B cell (primary cell): ENCODE data around the gene CYB561D1. TPM values are rescaled to one million over a fixed set of nuclear protein-coding genes. Genes with fewer than 3 reads are reported as not detected.

Experiments used
- ATAC-seq: fragments of 200-7000 bp; cut with Tn5 transposase; one replicate; pipeline ENCODE4 v1.10.0; 2021; ENCODE audit warnings: low read depth, mild to moderate bottlenecking, moderate number of reproducible peaks, moderate library complexity
- CTCF ChIA-PET: fragments of 350-600 bp; sonication (Branson Sonifier 250); formaldehyde crosslinking; loops from one replicate; lab custom pipeline; 2021; ENCODE audit warnings: antibody characterized with exemption, inconsistent platforms; lab: Charles Lee
- POLR2A ChIA-PET: fragments of 350-600 bp; sonication (Branson Sonifier 250); formaldehyde crosslinking; loops from one replicate; lab custom pipeline; 2021; ENCODE audit warnings: antibody characterized with exemption; lab: Charles Lee
- DNase-seq: peaks from one replicate; pipeline ENCODE4 v3.0.0; 2013
- H2AFZ ChIP-seq: 2 replicates; pipeline ENCODE4 v1.6.1; 2012; ENCODE audit warnings: mild to moderate bottlenecking, low read depth, low read length; ENCODE audit not compliant: insufficient read depth, poor library complexity, severe bottlenecking
- H3K27ac ChIP-seq, 2 donors: 1 replicate in 1 of 2; 2 replicates in 1 of 2; pipeline ENCODE4 v1.5.1; 2012 to 2013; ENCODE audit warnings: low read length in 2 of 2, mild to moderate bottlenecking in 2 of 2, moderate library complexity in 1 of 2
- H3K27me3 ChIP-seq, 4 experiments: fragments of 200-600 bp in 1 of 4; sonication (generic) in 1 of 4; replicated peaks in 1 of 4; 1 replicate in 2 of 4; 2 replicates in 2 of 4; pipeline versions ENCODE4 v1.6.1 to v1.7.0; 2013 to 2016; ENCODE audit warnings: low read length in 3 of 4, mild to moderate bottlenecking in 2 of 4, mixed read lengths in 1 of 4, moderate library complexity in 1 of 4; ENCODE audit not compliant: insufficient read depth in 4 of 4, control insufficient read depth in 3 of 4; ENCODE audit errors: control extremely low read depth in 1 of 4
- H3K36me3 ChIP-seq, 2 experiments: replicated peaks in 1 of 2; 1 replicate in 1 of 2; 2 replicates in 1 of 2; pipeline versions ENCODE4 v1.6.1 to v1.7.1; 2013; ENCODE audit warnings: low read length in 1 of 2; ENCODE audit not compliant: insufficient read depth in 2 of 2, control insufficient read depth in 1 of 2; ENCODE audit errors: control extremely low read depth in 1 of 2, extremely low read depth in 1 of 2
- H3K4me1 ChIP-seq, 2 donors: fragments of 200-600 bp in 1 of 2; sonication (generic) in 1 of 2; 1 replicate in 1 of 2; 2 replicates in 1 of 2; pipeline versions ENCODE4 v1.5.1 to v1.6.1; 2013 to 2017; ENCODE audit warnings: low read length in 2 of 2; ENCODE audit not compliant: control insufficient read depth in 2 of 2, insufficient read depth in 2 of 2
- H3K4me2 ChIP-seq: replicated peaks from 2 replicates; pipeline ENCODE3; 2012; ENCODE audit warnings: mild to moderate bottlenecking, low read depth, low read length; ENCODE audit not compliant: poor library complexity, severe bottlenecking
- H3K4me3 ChIP-seq, 5 experiments: fragments of 200-600 bp in 1 of 5; sonication (generic) in 1 of 5; 1 replicate in 3 of 5; 2 replicates in 2 of 5; pipeline versions ENCODE4 v1.5.1 to v1.7.0; 2011 to 2016; ENCODE audit warnings: low read length in 4 of 5, mild to moderate bottlenecking in 4 of 5, low read depth in 2 of 5, control low read depth in 1 of 5, moderate library complexity in 1 of 5; ENCODE audit not compliant: insufficient read depth in 1 of 5; ENCODE audit errors: control extremely low read depth in 1 of 5, extremely low read depth in 1 of 5
- H3K79me2 ChIP-seq: fragments of 200-600 bp; sonication (generic); one replicate; pipeline ENCODE4 v1.6.0; 2016; ENCODE audit warnings: low read length; ENCODE audit not compliant: control insufficient read depth, insufficient read depth
- H3K9ac ChIP-seq: fragments of 200-600 bp; sonication (generic); 2 replicates; pipeline ENCODE4 v1.6.1; 2017; ENCODE audit warnings: mild to moderate bottlenecking, low read length, moderate library complexity
- H3K9me3 ChIP-seq, 3 donors: one replicate each; pipeline versions ENCODE4 v1.6.1 to v1.7.1; 2013; ENCODE audit warnings: low read length in 2 of 3; ENCODE audit not compliant: control insufficient read depth in 2 of 3, insufficient read depth in 1 of 3; ENCODE audit errors: control extremely low read depth in 1 of 3
- H4K20me1 ChIP-seq: 2 replicates; pipeline ENCODE4 v1.6.0; 2012; ENCODE audit warnings: mild to moderate bottlenecking, low read length; ENCODE audit not compliant: insufficient read depth, control insufficient read depth, poor library complexity, severe bottlenecking
- H3K27ac Mint-ChIP-seq: one replicate; pipeline ENCODE4 v1.8.0; 2021; ENCODE audit warnings: mixed read lengths
- H3K27me3 Mint-ChIP-seq: one replicate; pipeline ENCODE4 v1.8.0; 2021; ENCODE audit warnings: mixed read lengths
- H3K4me1 Mint-ChIP-seq: one replicate; pipeline ENCODE4 v1.8.0; 2021; ENCODE audit warnings: mixed read lengths
- H3K4me3 Mint-ChIP-seq: one replicate; pipeline ENCODE4 v1.8.0; 2021; ENCODE audit warnings: mixed read lengths
- H3K9me3 Mint-ChIP-seq: one replicate; pipeline ENCODE4 v1.8.0; 2022; ENCODE audit warnings: mixed read lengths; ENCODE audit not compliant: insufficient read depth
- EZH2 ChIP-seq: IDR thresholded peaks from 2 replicates; pipeline ENCODE4 v1.6.1; 2012; ENCODE audit warnings: borderline replicate concordance, low read depth, mild to moderate bottlenecking, moderate library complexity, low read length; ENCODE audit not compliant: insufficient read depth, poor library complexity, severe bottlenecking
- WGBS: methylation state at CpG from one replicate; pipeline ENCODE4 v1.1.5; 2013; ENCODE audit warnings: missing lambda C conversion rate; ENCODE audit not compliant: insufficient coverage; 5-methylcytosine and 5-hydroxymethylcytosine counted together
- intact Hi-C: fragments of 100-400 bp; cut with micrococcal nuclease; formaldehyde crosslinking; loops from one replicate; pipeline ENCODE4 v1.10.0; 2022
- polyA plus RNA-seq: library from polyadenylated mRNA; depleted of rRNA; stranded (reverse); fragments of >200 nt; gene quantifications from 2 replicates; pipeline ENCODE4 v1.2.3, GENCODE V29; 2012
- total RNA-seq, 2 donors: library from RNA; stranded (reverse); fragments of 120-200 nt in 1 of 2; gene quantifications; 1 replicate in 1 of 2; 2 replicates in 1 of 2; pipeline versions ENCODE4 v1.2.3 to v1.2.4, GENCODE V29; 2013 to 2022
- TF ChIP-seq, protein P1 (sequence below): fragments of 200-600 bp; IDR thresholded peaks from one replicate; pipeline ENCODE4 v1.8.0; 2022; ENCODE audit warnings: antibody characterized with exemption, mild to moderate bottlenecking

Gene CYB561D1
- total and polyA plus RNA-seq, 2 donors (not counting 1 experiment from before 2014, with no cell fraction given), result 16.1 to 28.0 TPM

DNA sequence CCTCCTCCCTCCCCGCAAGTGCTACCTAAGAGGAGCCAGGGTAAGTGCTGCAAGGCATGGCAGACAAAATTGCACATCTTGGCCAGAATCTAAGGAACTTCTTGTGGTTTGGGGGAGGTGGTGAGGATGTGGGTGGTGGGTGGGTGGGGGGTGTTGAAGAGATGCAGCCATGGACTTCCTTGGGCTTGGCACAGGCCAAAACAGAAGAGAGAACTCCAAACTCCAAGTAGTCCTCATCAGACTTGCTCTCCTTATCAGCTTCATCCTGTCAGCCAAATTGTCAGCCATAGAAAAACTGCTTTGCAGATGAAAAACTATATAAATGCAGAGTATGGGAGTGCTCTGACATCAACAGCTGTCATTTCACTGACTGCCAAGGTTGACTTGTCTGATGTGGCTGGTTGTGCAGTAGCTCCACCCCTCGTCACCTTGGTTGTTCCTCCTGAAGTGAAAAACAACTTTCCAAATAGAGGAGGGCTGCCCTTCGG lies 8.5 kb downstream of the CYB561D1 start:
- H3K27ac Mint-ChIP-seq, result peak overlapping the region; percentile 29
- H3K4me3 ChIP-seq, result no peak overlapping the region

DNA sequence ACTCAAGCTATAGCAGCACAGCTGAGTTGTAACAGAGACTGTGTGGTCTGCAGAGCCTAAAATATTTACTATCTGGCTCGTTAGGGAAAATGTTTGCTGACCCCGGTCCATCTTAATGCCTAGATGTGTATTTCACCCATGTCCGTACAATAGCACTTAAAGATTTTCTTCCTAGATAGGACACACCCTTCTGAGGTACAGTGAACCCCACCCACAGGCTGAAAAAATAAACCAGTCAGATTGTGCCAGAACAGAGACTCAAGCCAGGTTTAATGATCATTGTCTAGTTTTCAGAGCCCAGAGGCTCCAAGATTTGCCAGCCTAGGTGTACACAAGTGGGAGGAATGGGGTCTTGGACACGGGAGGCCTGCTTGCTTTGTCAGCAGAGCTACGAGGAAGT lies 10.0 kb downstream of the CYB561D1 start:
- H3K4me1 ChIP-seq, result peaks cover 14 to 18% of the 10 kb centered on the region in 2 donors

More for the DNA sequence above, 8.5 kb downstream of the CYB561D1 start:
- H4K20me1 ChIP-seq, result peaks cover 35% of the 10 kb centered on the region
- H3K4me2 ChIP-seq, result peak overlapping the region; percentile 25
- H2AFZ ChIP-seq, result no peak overlapping the region
- peaks cover 0 to 30% of the 10 kb centered on the region in 2 experiments for H3K36me3 ChIP-seq
- DNase-seq, result no peak
- intact Hi-C loops, result no loop called here
- WGBS, result no CpG with 5 or more reads among the region's 3 CpGs
- Mint-ChIP-seq H3K4me3 (no peak overlapping the region), H3K4me1 (peaks cover 36% of the 10 kb centered on the region), H3K9me3 (no peaks in the 10 kb centered on the region), H3K27me3 (no peaks in the 10 kb centered on the region)
- ChIA-PET CTCF (interaction anchor here (1.2 to 37.9 kb wide), 4 partner anchors 10 to 30 kb away, joined by 3 to 926 read pairs (median 33); partner anchors contain the start of genes ATXN7L2, CYB561D1 and GPR61), POLR2A (no interaction called here)
- no peaks in the 10 kb centered on the region for H3K9me3 ChIP-seq
- peaks cover 12% of the 10 kb centered on the region for H3K79me2 ChIP-seq
- ATAC-seq, result peak; percentile 47
- peak overlapping the region in 1 of 2 donors; percentile 17 for H3K27ac ChIP-seq
- no peaks in the 10 kb centered on the region for H3K27me3 ChIP-seq
- TF ChIP-seq, protein P1, sequence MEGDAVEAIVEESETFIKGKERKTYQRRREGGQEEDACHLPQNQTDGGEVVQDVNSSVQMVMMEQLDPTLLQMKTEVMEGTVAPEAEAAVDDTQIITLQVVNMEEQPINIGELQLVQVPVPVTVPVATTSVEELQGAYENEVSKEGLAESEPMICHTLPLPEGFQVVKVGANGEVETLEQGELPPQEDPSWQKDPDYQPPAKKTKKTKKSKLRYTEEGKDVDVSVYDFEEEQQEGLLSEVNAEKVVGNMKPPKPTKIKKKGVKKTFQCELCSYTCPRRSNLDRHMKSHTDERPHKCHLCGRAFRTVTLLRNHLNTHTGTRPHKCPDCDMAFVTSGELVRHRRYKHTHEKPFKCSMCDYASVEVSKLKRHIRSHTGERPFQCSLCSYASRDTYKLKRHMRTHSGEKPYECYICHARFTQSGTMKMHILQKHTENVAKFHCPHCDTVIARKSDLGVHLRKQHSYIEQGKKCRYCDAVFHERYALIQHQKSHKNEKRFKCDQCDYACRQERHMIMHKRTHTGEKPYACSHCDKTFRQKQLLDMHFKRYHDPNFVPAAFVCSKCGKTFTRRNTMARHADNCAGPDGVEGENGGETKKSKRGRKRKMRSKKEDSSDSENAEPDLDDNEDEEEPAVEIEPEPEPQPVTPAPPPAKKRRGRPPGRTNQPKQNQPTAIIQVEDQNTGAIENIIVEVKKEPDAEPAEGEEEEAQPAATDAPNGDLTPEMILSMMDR, result no peak
- no peak for TF ChIP-seq EZH2
- H3K4me1 ChIP-seq, result peaks cover 13 to 14% of the 10 kb centered on the region in 2 donors
- H3K9ac ChIP-seq, result no peak overlapping the region

More for the DNA sequence above, 10.0 kb downstream of the CYB561D1 start:
- no peak overlapping the region for H3K4me3 Mint-ChIP-seq
- ChIA-PET CTCF (interaction anchor here (6.2 to 37.9 kb wide), 2 partner anchors 12 to 28 kb away, joined by 61 to 926 read pairs; partner anchors contain the start of genes CYB561D1 and GPR61), POLR2A (interaction anchor here (0.6 kb wide), 1 partner anchor 469 kb away, joined by 3 read pairs; no protein-coding TSS in a partner anchor)
- no peak for ATAC-seq
- no peak for DNase-seq
- peaks cover 37% of the 10 kb centered on the region for H3K4me1 Mint-ChIP-seq
- H3K27ac Mint-ChIP-seq, result no peak overlapping the region
- peaks cover 0 to 17% of the 10 kb centered on the region in 2 experiments for H3K36me3 ChIP-seq
- no peaks in the 10 kb centered on the region for H3K9me3 ChIP-seq
- no peak overlapping the region for H3K4me3 ChIP-seq
- H3K9me3 Mint-ChIP-seq, result no peaks in the 10 kb centered on the region
- no peak overlapping the region for H3K27ac ChIP-seq
- peaks cover 20% of the 10 kb centered on the region for H4K20me1 ChIP-seq
- no peaks in the 10 kb centered on the region for H3K79me2 ChIP-seq
- no peak for TF ChIP-seq EZH2
- TF ChIP-seq, protein P1, result no peak
- WGBS, result 100% methylated on average over 4 of the region's 5 CpGs
- peaks cover 0 to 2% (median 0%) of the 10 kb centered on the region in 4 experiments for H3K27me3 ChIP-seq
- no peak overlapping the region for H2AFZ ChIP-seq
- H3K9ac ChIP-seq, result no peak overlapping the region
- H3K4me2 ChIP-seq, result no peak overlapping the region
- intact Hi-C loops, result no loop called here
- H3K27me3 Mint-ChIP-seq, result peaks cover 11% of the 10 kb centered on the region
